OCI-LY3 (cell line): ENCODE data around the gene LRRC4B.
A peak's percentile ranks its signal among the peaks of the same experiment; 100 is the strongest.

Source experiments
- H2AFZ ChIP-seq: fragments of 200-600, 300-600 bp; shearing (Covaris generic); 2 replicates; pipeline ENCODE4 v1.6.0; 2014; ENCODE audit warnings: antibody characterized with exemption, low read depth, low read length
- H3K27ac ChIP-seq: fragments of 200-600, 300-600 bp; sonication (generic); 2 replicates; pipeline ENCODE4 v1.5.1; 2014; ENCODE audit warnings: mild to moderate bottlenecking, low read length, moderate library complexity, mixed read lengths
- H3K27me3 ChIP-seq: fragments of 200-600, 300-600 bp; sonication (generic); 2 replicates; pipeline ENCODE4 v1.6.1; 2014; ENCODE audit warnings: low read depth, low read length, mixed read lengths
- H3K36me3 ChIP-seq: fragments of 200-600, 300-600 bp; sonication (generic); replicated peaks from 2 replicates; pipeline ENCODE3; 2014; ENCODE audit warnings: low read depth, low read length, mixed read lengths
- H3K4me1 ChIP-seq: fragments of 300-600, 200-600 bp; sonication (generic); 2 replicates; pipeline ENCODE4 v1.6.1; 2014; ENCODE audit warnings: low read length, mixed read lengths
- H3K4me2 ChIP-seq: fragments of 200-600, 300-600 bp; sonication (generic); 2 replicates; pipeline ENCODE4 v1.6.1; 2014; ENCODE audit warnings: low read length, mixed read lengths
- H3K4me3 ChIP-seq: fragments of 300-600, 200-600 bp; sonication (generic); 2 replicates; pipeline ENCODE4 v1.5.1; 2014; ENCODE audit warnings: antibody characterized with exemption, mild to moderate bottlenecking, low read length, moderate library complexity
- H3K79me2 ChIP-seq: fragments of 300-600, 200-600 bp; shearing (Covaris generic); 2 replicates; pipeline ENCODE4 v1.6.1; 2014; ENCODE audit warnings: mild to moderate bottlenecking, low read length, mixed read lengths
- H3K9ac ChIP-seq: fragments of 300-600, 200-600 bp; shearing (Covaris generic); 2 replicates; pipeline ENCODE4 v1.6.0; 2014; ENCODE audit warnings: mild to moderate bottlenecking, low read length, moderate library complexity
- H3K9me3 ChIP-seq: fragments of 200-600, 300-600 bp; shearing (Covaris generic); 2 replicates; pipeline ENCODE4 v1.6.1; 2014; ENCODE audit warnings: low read length, mixed read lengths; ENCODE audit not compliant: insufficient read depth
- H4K20me1 ChIP-seq: fragments of 200-600, 300-600 bp; sonication (generic); 2 replicates; pipeline ENCODE4 v1.6.1; 2016; ENCODE audit warnings: low read length, mixed read lengths; ENCODE audit not compliant: insufficient read depth
- CTCF ChIP-seq: fragments of 200-600, 300-600 bp; sonication (generic); IDR thresholded peaks from 2 replicates; pipeline ENCODE4 v1.5.1; 2014; ENCODE audit warnings: antibody characterized with exemption, low read length, low read depth
- EZH2phosphoT487 ChIP-seq: fragments of 200-600 bp; shearing (Covaris generic); IDR thresholded peaks from 2 replicates; pipeline ENCODE4 v1.6.1; 2018; ENCODE audit warnings: antibody characterized with exemption, mixed run types, low read depth

The LRRC4B gene

DNA sequence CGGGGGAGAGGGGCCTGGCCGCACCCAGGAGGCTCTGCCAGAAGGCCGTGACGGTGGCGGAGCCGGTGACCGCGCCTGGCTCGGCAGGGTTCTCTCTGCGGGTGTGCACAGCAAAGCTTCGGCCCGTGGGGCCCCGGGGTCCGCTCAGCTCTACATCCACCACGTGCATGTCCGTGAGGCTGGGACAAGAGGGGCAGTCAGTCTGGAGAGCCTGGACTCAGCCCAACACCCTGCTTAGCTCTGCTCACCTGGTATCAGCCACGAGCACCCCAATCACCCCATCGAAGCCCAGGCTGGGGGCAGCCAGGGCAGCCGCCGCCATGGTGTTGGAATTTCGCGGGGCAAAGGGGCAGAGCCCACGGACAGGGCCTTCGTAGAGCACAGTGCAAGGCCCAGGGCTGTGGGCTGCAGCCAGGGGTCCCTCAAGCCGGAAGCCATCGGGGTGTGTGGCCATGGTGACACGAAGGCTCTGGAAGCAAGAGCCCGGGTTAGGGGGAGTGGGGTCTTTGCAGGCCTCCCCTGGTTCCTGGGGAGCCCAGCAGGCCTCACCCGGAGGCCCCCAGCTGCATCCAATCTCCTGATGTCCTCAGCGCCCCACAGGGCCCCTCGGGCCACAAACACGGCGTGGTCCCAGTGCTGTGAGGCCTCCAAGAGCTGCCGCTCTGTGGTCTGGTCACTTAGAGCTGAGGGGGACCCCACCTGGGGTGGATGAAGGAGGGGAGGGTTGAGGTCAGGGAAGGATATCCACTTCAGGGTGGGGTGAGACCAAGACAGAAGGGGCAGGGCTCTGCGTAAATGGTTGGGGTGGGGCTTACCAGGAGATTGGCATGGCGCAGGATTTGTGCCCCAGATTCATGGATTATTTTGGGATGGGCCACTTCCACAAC is 55.9 kb downstream of the LRRC4B start:
- no peak overlapping the region for H2AFZ ChIP-seq
- no peaks in the 10 kb centered on the region for H3K27me3 ChIP-seq
- no peak overlapping the region for H3K27ac ChIP-seq
- peaks cover 10% of the 10 kb centered on the region for H3K4me1 ChIP-seq
- H3K9ac ChIP-seq: peak overlapping the region; percentile 89; the same call in 1 of the 2 replicates
- no peaks in the 10 kb centered on the region; the same call in 1 of the 2 replicates for H3K79me2 ChIP-seq
- TF ChIP-seq CTCF (no peak), EZH2phosphoT487 (no peak)
- H3K4me2 ChIP-seq: peak overlapping the region; percentile 79
- H4K20me1 ChIP-seq: no peaks in the 10 kb centered on the region
- H3K9me3 ChIP-seq: no peaks in the 10 kb centered on the region
- H3K4me3 ChIP-seq: peak overlapping the region; percentile 93
- no peaks in the 10 kb centered on the region for H3K36me3 ChIP-seq

- Histone ChIP-seq H3K4me3 (peak within 1 kb of the TSS; percentile 93), H3K4me2 (peak within 1 kb of the TSS; percentile 79), H3K27me3 (no peaks in the 10 kb centered on the region), H3K9me3 (no peaks in the 10 kb centered on the region), H3K27ac (peak within 1 kb of the TSS; percentile 61), H4K20me1 (no peaks in the 10 kb centered on the region), H3K9ac (peak within 1 kb of the TSS; percentile 89), H3K4me1 (peaks cover 10% of the 10 kb centered on the region), H3K36me3 (no peaks in the 10 kb centered on the region), H2AFZ (peak within 1 kb of the TSS; percentile 75), H3K79me2 (no peaks in the 10 kb centered on the region; the same call in 1 of the 2 replicates)
- TF ChIP-seq EZH2phosphoT487 (no peak), CTCF (no peak)
Observed at GRCh38 chr19:50511069-50511822, 57.0 kb downstream of the LRRC4B start, which contains the start of gene JOSD2. Gene JOSD2 (minus strand): TSS chr19:50511191. CDS start chr19:50510431, 760 bp downstream.

GRCh38 chr19:50510700-50511068 is 57.6 kb downstream of the LRRC4B start:
- Histone ChIP-seq H3K4me1 (peaks cover 10% of the 10 kb centered on the region), H3K79me2 (no peaks in the 10 kb centered on the region; the same call in 1 of the 2 replicates), H4K20me1 (no peaks in the 10 kb centered on the region), H3K4me2 (peak overlapping the region; percentile 79), H2AFZ (peak overlapping the region; percentile 35; the same call in 1 of the 2 replicates), H3K9ac (peak overlapping the region; percentile 83), H3K9me3 (no peaks in the 10 kb centered on the region), H3K27ac (peak overlapping the region; percentile 61), H3K4me3 (peak overlapping the region; percentile 93), H3K36me3 (no peaks in the 10 kb centered on the region), H3K27me3 (no peaks in the 10 kb centered on the region)
- TF ChIP-seq EZH2phosphoT487 (no peak), CTCF (no peak)
